Measurements from ENCODE around the gene BCL7B. TPM values are rescaled to one million over a fixed set of nuclear protein-coding genes. Genes with fewer than 3 reads are reported as not detected.

The BCL7B gene
- total and polyA plus RNA-seq, 2 donors (not counting 3 experiments of a cell fraction or from before 2014, with no cell fraction given): 61.2 to 68.3 TPM

GRCh38 chr7:73489976-73490375, 67.5 kb downstream of the BCL7B start:
- BruUV-seq (replicated peaks): no TSS peak
- Histone ChIP-seq H4K20me1 (replicated peaks; ENCODE audit: control insufficient read depth, extremely low read depth, insufficient read depth, low read length) (peaks cover 2% of the 10 kb centered on the region), H3K4me3 (replicated peaks in 1 of 3; ENCODE audit: insufficient read depth in 1 of 3, low read depth in 1 of 3, low read length in 3 of 3) (no peak overlapping the region), H3K36me3 (ENCODE audit: control insufficient read depth in 2 of 2, extremely low read depth in 1 of 2, insufficient read depth in 2 of 2, low read length in 2 of 2) (peaks cover 11 to 16% of the 10 kb centered on the region in 2 experiments), H3K9me1 (replicated peaks; ENCODE audit: control insufficient read depth, extremely low read depth, insufficient read depth, low read length) (no peaks in the 10 kb centered on the region), H3K27me3 (ENCODE audit: control insufficient read depth in 2 of 2, insufficient read depth in 2 of 2, low read length in 2 of 2) (no peaks in the 10 kb centered on the region), H3K4me2 (ENCODE audit: insufficient read depth, low read length) (no peak overlapping the region), H3K79me2 (ENCODE audit: control insufficient read depth, insufficient read depth, low read length) (peaks cover 24% of the 10 kb centered on the region), H2AFZ (ENCODE audit: low read depth, low read length) (no peak overlapping the region), H3K9ac (replicated peaks; ENCODE audit: extremely low read depth, insufficient read depth, low read length) (no peak overlapping the region), H3K4me1 (ENCODE audit: control insufficient read depth, extremely low read depth, insufficient read depth, low read length) (no peaks in the 10 kb centered on the region), H3K27ac (ENCODE audit: insufficient read depth, low read depth, low read length) (no peak overlapping the region), H3K9me3 (replicated peaks; ENCODE audit: control insufficient read depth, insufficient read depth, low read length) (no peaks in the 10 kb centered on the region)
- POLR2A ChIA-PET: no interaction called here
- CTCF ChIA-PET: no interaction called here
- DNase-seq (ENCODE audit: low read depth, low spot score): no peak
- dilution Hi-C loops (cut with MboI; ENCODE audit: extremely low pct_ligation_motif_present, low sequenced_read_pairs): no loop called here
- intact Hi-C loops (cut with micrococcal nuclease): no loop called here
- FAIRE-seq: no peak
- TF ChIP-seq MYC (IDR thresholded peaks at IDR 0.05; ENCODE audit: low read depth, low read length): no peak
- TF ChIP-seq JUN (IDR thresholded peaks at IDR 0.05; ENCODE audit: borderline replicate concordance, insufficient read depth, insufficient read length, low read depth): no peak
- TF ChIP-seq FOS (IDR thresholded peaks at IDR 0.05; ENCODE audit: borderline replicate concordance, insufficient read depth, low read length): no peak
- TF ChIP-seq CTCF (IDR thresholded peaks at IDR 0.05; ENCODE audit: extremely low read depth in 1 of 2, insufficient read depth in 1 of 2, low read depth in 1 of 2, low read length in 2 of 2): no peak

GRCh38 chr7:73487486-73487885, 70.0 kb downstream of the BCL7B start:
- intact Hi-C loops (cut with micrococcal nuclease): no loop called here
- Histone ChIP-seq H2AFZ (ENCODE audit: low read depth, low read length) (no peak overlapping the region), H3K27ac (ENCODE audit: insufficient read depth, low read depth, low read length) (no peak overlapping the region), H3K4me3 (replicated peaks in 1 of 3; ENCODE audit: insufficient read depth in 1 of 3, low read depth in 1 of 3, low read length in 3 of 3) (no peak overlapping the region), H3K79me2 (ENCODE audit: control insufficient read depth, insufficient read depth, low read length) (peaks cover 37% of the 10 kb centered on the region), H3K36me3 (ENCODE audit: control insufficient read depth in 2 of 2, extremely low read depth in 1 of 2, insufficient read depth in 2 of 2, low read length in 2 of 2) (peaks cover 8 to 19% of the 10 kb centered on the region in 2 experiments), H3K9me3 (replicated peaks; ENCODE audit: control insufficient read depth, insufficient read depth, low read length) (no peaks in the 10 kb centered on the region), H3K27me3 (ENCODE audit: control insufficient read depth in 2 of 2, insufficient read depth in 2 of 2, low read length in 2 of 2) (no peaks in the 10 kb centered on the region), H4K20me1 (replicated peaks; ENCODE audit: control insufficient read depth, extremely low read depth, insufficient read depth, low read length) (peaks cover 2% of the 10 kb centered on the region), H3K9me1 (replicated peaks; ENCODE audit: control insufficient read depth, extremely low read depth, insufficient read depth, low read length) (no peaks in the 10 kb centered on the region), H3K4me1 (ENCODE audit: control insufficient read depth, extremely low read depth, insufficient read depth, low read length) (no peaks in the 10 kb centered on the region), H3K9ac (replicated peaks; ENCODE audit: extremely low read depth, insufficient read depth, low read length) (no peak overlapping the region), H3K4me2 (ENCODE audit: insufficient read depth, low read length) (no peak overlapping the region)
- ChIA-PET POLR2A (no interaction called here), CTCF (no interaction called here)
- dilution Hi-C loops (cut with MboI; ENCODE audit: extremely low pct_ligation_motif_present, low sequenced_read_pairs): no loop called here
- BruUV-seq (replicated peaks): no TSS peak
- TF ChIP-seq MYC (IDR thresholded peaks at IDR 0.05; ENCODE audit: low read depth, low read length) (no peak), FOS (IDR thresholded peaks at IDR 0.05; ENCODE audit: borderline replicate concordance, insufficient read depth, low read length) (no peak), POLR2AphosphoS5 (IDR thresholded peaks at IDR 0.05; ENCODE audit: insufficient read depth, low read depth, low read length) (no peak), MAX (IDR thresholded peaks at IDR 0.05; ENCODE audit: insufficient read depth, insufficient read length) (no peak), EZH2 (IDR thresholded peaks at IDR 0.05; ENCODE audit: borderline replicate concordance, low read depth, low read length, severe bottlenecking) (no peak), GATA2 (IDR thresholded peaks at IDR 0.05; ENCODE audit: insufficient read depth, insufficient read length, low read depth, low read length) (no peak), JUN (IDR thresholded peaks at IDR 0.05; ENCODE audit: borderline replicate concordance, insufficient read depth, insufficient read length, low read depth) (no peak), POLR2A (IDR thresholded peaks at IDR 0.05; ENCODE audit: low read depth, low read length) (no peak), CTCF (IDR thresholded peaks at IDR 0.05; ENCODE audit: extremely low read depth in 1 of 2, insufficient read depth in 1 of 2, low read depth in 1 of 2, low read length in 2 of 2) (no peak)
- DNase-seq (ENCODE audit: low read depth, low spot score) (no peak), FAIRE-seq (no peak)

All from endothelial cell of umbilical vein (primary cell).